ENCODE results near the gene GAD1.

DNA sequence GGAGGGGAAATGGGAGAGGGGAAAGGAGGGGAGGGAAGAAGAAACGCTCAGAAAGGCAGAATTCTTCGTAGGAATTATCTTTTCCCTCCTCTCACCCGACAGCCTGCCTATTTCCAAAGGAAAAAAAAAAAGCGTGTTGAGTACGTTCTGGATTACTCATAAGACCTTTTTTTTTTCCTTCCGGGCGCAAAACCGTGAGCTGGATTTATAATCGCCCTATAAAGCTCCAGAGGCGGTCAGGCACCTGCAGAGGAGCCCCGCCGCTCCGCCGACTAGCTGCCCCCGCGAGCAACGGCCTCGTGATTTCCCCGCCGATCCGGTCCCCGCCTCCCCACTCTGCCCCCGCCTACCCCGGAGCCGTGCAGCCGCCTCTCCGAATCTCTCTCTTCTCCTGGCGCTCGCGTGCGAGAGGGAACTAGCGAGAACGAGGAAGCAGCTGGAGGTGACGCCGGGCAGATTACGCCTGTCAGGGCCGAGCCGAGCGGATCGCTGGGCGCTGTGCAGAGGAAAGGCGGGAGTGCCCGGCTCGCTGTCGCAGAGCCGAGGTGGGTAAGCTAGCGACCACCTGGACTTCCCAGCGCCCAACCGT, at the start of gene GAD1:
- TF ChIP-seq EZH2phosphoT487 (IDR thresholded peaks at IDR 0.05; ENCODE audit: borderline replicate concordance, low read depth) (no peak), CTCF (IDR thresholded peaks at IDR 0.05) (no peak), POLR2AphosphoS5 (IDR thresholded peaks at IDR 0.05; ENCODE audit: low read depth, low read length) (no peak)

Measured in SK-N-SH (cell line).